Measurements from ENCODE around the gene TNFRSF4.

Gene TNFRSF4

GRCh38 chr1:1239227-1239613, 25.3 kb upstream of the TNFRSF4 start:
- H3K4me1 Mint-ChIP-seq = peaks cover 6% of the 10 kb centered on the region
- no peaks in the 10 kb centered on the region for H3K27me3 Mint-ChIP-seq
- H3K4me3 Mint-ChIP-seq = no peak overlapping the region
- H3K36me3 Mint-ChIP-seq = no peaks in the 10 kb centered on the region
- no peak overlapping the region for H3K27ac Mint-ChIP-seq
- H3K9me3 Mint-ChIP-seq = no peaks in the 10 kb centered on the region

- Mint-ChIP-seq H3K27me3 (no peaks in the 10 kb centered on the region), H3K4me3 (no peak overlapping the region), H3K9me3 (no peaks in the 10 kb centered on the region), H3K36me3 (peaks cover 2% of the 10 kb centered on the region), H3K27ac (no peak overlapping the region), H3K4me1 (peaks cover 10% of the 10 kb centered on the region)
Observed at GRCh38 chr1:1238702-1239178, 24.8 kb upstream of the TNFRSF4 start.

GRCh38 chr1:1237874-1238701, 24.1 kb upstream of the TNFRSF4 start:
- H3K36me3 Mint-ChIP-seq = peaks cover 5% of the 10 kb centered on the region
- H3K4me3 Mint-ChIP-seq = no peak overlapping the region
- no peaks in the 10 kb centered on the region for H3K27me3 Mint-ChIP-seq
- H3K4me1 Mint-ChIP-seq = peaks cover 16% of the 10 kb centered on the region
- H3K27ac Mint-ChIP-seq = no peak overlapping the region
- H3K9me3 Mint-ChIP-seq = no peaks in the 10 kb centered on the region

- Mint-ChIP-seq H3K27ac (no peak overlapping the region), H3K27me3 (no peaks in the 10 kb centered on the region), H3K9me3 (no peaks in the 10 kb centered on the region), H3K4me3 (no peak overlapping the region), H3K36me3 (peaks cover 5% of the 10 kb centered on the region), H3K4me1 (peaks cover 16% of the 10 kb centered on the region)
Observed at GRCh38 chr1:1236945-1237873, 23.3 kb upstream of the TNFRSF4 start.

- Mint-ChIP-seq H3K4me3 (no peak overlapping the region), H3K9me3 (no peaks in the 10 kb centered on the region), H3K27me3 (no peaks in the 10 kb centered on the region), H3K4me1 (peaks cover 16% of the 10 kb centered on the region), H3K36me3 (peaks cover 5% of the 10 kb centered on the region), H3K27ac (no peak overlapping the region)
Observed at GRCh38 chr1:1236176-1236763, 22.3 kb upstream of the TNFRSF4 start.

- Mint-ChIP-seq H3K4me1 (peaks cover 21% of the 10 kb centered on the region), H3K27ac (peak overlapping the region; percentile 35), H3K36me3 (peaks cover 7% of the 10 kb centered on the region), H3K9me3 (no peaks in the 10 kb centered on the region), H3K27me3 (no peaks in the 10 kb centered on the region), H3K4me3 (peak overlapping the region; percentile 44)
Observed at GRCh38 chr1:1235016-1235744, 21.2 kb upstream of the TNFRSF4 start.

- Mint-ChIP-seq H3K9me3 (no peaks in the 10 kb centered on the region), H3K4me1 (peaks cover 29% of the 10 kb centered on the region), H3K27ac (peak overlapping the region; percentile 53), H3K36me3 (peaks cover 14% of the 10 kb centered on the region), H3K4me3 (peak overlapping the region; percentile 91), H3K27me3 (no peaks in the 10 kb centered on the region)
Observed at GRCh38 chr1:1234180-1234808, 20.3 kb upstream of the TNFRSF4 start.

- peak overlapping the region; percentile 94 for H3K27ac Mint-ChIP-seq
- peak overlapping the region; percentile 91 for H3K4me3 Mint-ChIP-seq
- no peaks in the 10 kb centered on the region for H3K27me3 Mint-ChIP-seq
- peaks cover 14% of the 10 kb centered on the region for H3K36me3 Mint-ChIP-seq
- peaks cover 30% of the 10 kb centered on the region for H3K4me1 Mint-ChIP-seq
- H3K9me3 Mint-ChIP-seq = no peaks in the 10 kb centered on the region
Observed at GRCh38 chr1:1233567-1233892, 19.6 kb upstream of the TNFRSF4 start.

- Mint-ChIP-seq H3K4me3 (peak overlapping the region; percentile 91), H3K9me3 (no peaks in the 10 kb centered on the region), H3K36me3 (peaks cover 14% of the 10 kb centered on the region), H3K27me3 (no peaks in the 10 kb centered on the region), H3K4me1 (peaks cover 30% of the 10 kb centered on the region), H3K27ac (peak overlapping the region; percentile 94)
Observed at GRCh38 chr1:1232796-1233566, 19.0 kb upstream of the TNFRSF4 start.

- Mint-ChIP-seq H3K27me3 (no peaks in the 10 kb centered on the region), H3K27ac (peak within 1 kb of the TSS; percentile 91), H3K4me1 (peaks cover 30% of the 10 kb centered on the region), H3K9me3 (no peaks in the 10 kb centered on the region), H3K36me3 (peaks cover 14% of the 10 kb centered on the region), H3K4me3 (peak within 1 kb of the TSS; percentile 93)
Observed at GRCh38 chr1:1232208-1232795, 18.3 kb upstream of the TNFRSF4 start, which contains the start of gene B3GALT6. Gene B3GALT6, plus strand, starts transcription at chr1:1232237. Its CDS starts 42 bp downstream, at chr1:1232279.

- Mint-ChIP-seq H3K4me1 (peaks cover 30% of the 10 kb centered on the region), H3K27me3 (no peaks in the 10 kb centered on the region), H3K36me3 (peaks cover 14% of the 10 kb centered on the region), H3K9me3 (no peaks in the 10 kb centered on the region), H3K27ac (peak within 1 kb of the TSS; percentile 91), H3K4me3 (peak within 1 kb of the TSS; percentile 93)
Observed at GRCh38 chr1:1231400-1232207, 17.7 kb upstream of the TNFRSF4 start, which contains the start of gene SDF4. Gene SDF4, minus strand, starts transcription at chr1:1232001. Its CDS starts 3,229 bp downstream, at chr1:1228772.

GRCh38 chr1:1230656-1231399, 16.9 kb upstream of the TNFRSF4 start:
- Mint-ChIP-seq H3K4me3 (peak overlapping the region; percentile 93), H3K27ac (peak overlapping the region; percentile 91), H3K36me3 (peaks cover 16% of the 10 kb centered on the region), H3K4me1 (peaks cover 34% of the 10 kb centered on the region), H3K9me3 (no peaks in the 10 kb centered on the region), H3K27me3 (no peaks in the 10 kb centered on the region)
